Measurements from ENCODE around the gene SYT11.
"Not testable (repeated sequence)": the region's sequence is repeated elsewhere in the genome, so short reads cannot be mapped to it uniquely, and the experiment has no call there.

SYT11 gene

GRCh38 chr1:155859234-155859829 is at the start of gene SYT11:
TSS of gene SYT11 (plus strand) at chr1:155859567. CDS start at chr1:155859762, 195 bp downstream.
- DNase-seq (ENCODE audit: low read depth in 4 of 4, low spot score in 1 of 4) = peak; percentile 88 to 94 (median 92)

GRCh38 chr1:155812878-155813277 is 46.5 kb upstream of the SYT11 start:
- DNase-seq (ENCODE audit: low read depth in 4 of 4, low spot score in 1 of 4) = no peak

- no peak for DNase-seq (ENCODE audit: low read depth in 4 of 4, low spot score in 1 of 4)
Observed at GRCh38 chr1:155813672-155814071, 45.7 kb upstream of the SYT11 start.

GRCh38 chr1:155816351-155816750 is 43.0 kb upstream of the SYT11 start:
- DNase-seq (ENCODE audit: low read depth in 4 of 4, low spot score in 1 of 4) = no peak

GRCh38 chr1:155827450-155827849 is 31.9 kb upstream of the SYT11 start:
- no peak for DNase-seq (ENCODE audit: low read depth in 4 of 4, low spot score in 1 of 4)

- DNase-seq (ENCODE audit: low read depth in 4 of 4, low spot score in 1 of 4) = no peak
Observed at GRCh38 chr1:155831279-155831976, 27.9 kb upstream of the SYT11 start.

- DNase-seq (ENCODE audit: low read depth in 4 of 4, low spot score in 1 of 4) = no peak
Observed at GRCh38 chr1:155833665-155834295, 25.6 kb upstream of the SYT11 start.

- no peak for DNase-seq (ENCODE audit: low read depth in 4 of 4, low spot score in 1 of 4)
Observed at GRCh38 chr1:155834296-155834926, 25.0 kb upstream of the SYT11 start.

- not testable (repeated sequence) for DNase-seq (ENCODE audit: low read depth in 4 of 4, low spot score in 1 of 4)
Observed at GRCh38 chr1:155834927-155835399, 24.4 kb upstream of the SYT11 start.

GRCh38 chr1:155835548-155835947 is 23.8 kb upstream of the SYT11 start:
- no peak for DNase-seq (ENCODE audit: low read depth in 4 of 4, low spot score in 1 of 4)

GRCh38 chr1:155840386-155840785 is 19.0 kb upstream of the SYT11 start:
- no peak for DNase-seq (ENCODE audit: low read depth in 4 of 4, low spot score in 1 of 4)

- DNase-seq (ENCODE audit: low read depth in 4 of 4, low spot score in 1 of 4) = no peak
Observed at GRCh38 chr1:155844860-155845421, 14.4 kb upstream of the SYT11 start.

- DNase-seq (ENCODE audit: low read depth in 4 of 4, low spot score in 1 of 4) = no peak
Observed at GRCh38 chr1:155847823-155848529, 11.4 kb upstream of the SYT11 start.

- no peak for DNase-seq (ENCODE audit: low read depth in 4 of 4, low spot score in 1 of 4)
Observed at GRCh38 chr1:155850345-155850744, 9.0 kb upstream of the SYT11 start.

- no peak for DNase-seq (ENCODE audit: low read depth in 4 of 4, low spot score in 1 of 4)
Observed at GRCh38 chr1:155856257-155856974, 3.0 kb upstream of the SYT11 start.

GRCh38 chr1:155856975-155857930 is 2.1 kb upstream of the SYT11 start, which contains the start of gene GON4L:
TSS of gene GON4L (minus strand) at chr1:155857214. CDS start at chr1:155853780, 3,434 bp downstream.
- DNase-seq (ENCODE audit: low read depth in 4 of 4, low spot score in 1 of 4) = peak; percentile 75 to 80 (median 76)

- no peak for DNase-seq (ENCODE audit: low read depth in 4 of 4, low spot score in 1 of 4)
Observed at GRCh38 chr1:155858800-155859233, 550 bp upstream of the SYT11 start.
